Testis (tissue), 2 donors: ENCODE data around the gene CAMTA1.

Experiments
- CTCF ChIP-seq, 3 experiments: fragments of 450-650 bp in 2 of 3; fragments of 200-600 bp in 1 of 3; sonication (generic) in 1 of 3; IDR thresholded peaks; one replicate each; pipeline ENCODE4 v1.5.1; 2016 to 2019; ENCODE audit warnings: antibody characterized with exemption in 3 of 3, mild to moderate bottlenecking in 2 of 3, moderate library complexity in 1 of 3
- POLR2A ChIP-seq: fragments of 450-650 bp; IDR thresholded peaks from one replicate; pipeline ENCODE4 v1.6.1; 2017; ENCODE audit warnings: antibody characterized with exemption, mild to moderate bottlenecking, moderate library complexity

GRCh38 chr1:7389906-7390603 is 604.8 kb downstream of the CAMTA1 start:
- TF ChIP-seq CTCF (IDR thresholded peaks at IDR 0.05) (no peak), POLR2A (no peak)
